ENCODE data around the gene BCAS3.

DNA sequence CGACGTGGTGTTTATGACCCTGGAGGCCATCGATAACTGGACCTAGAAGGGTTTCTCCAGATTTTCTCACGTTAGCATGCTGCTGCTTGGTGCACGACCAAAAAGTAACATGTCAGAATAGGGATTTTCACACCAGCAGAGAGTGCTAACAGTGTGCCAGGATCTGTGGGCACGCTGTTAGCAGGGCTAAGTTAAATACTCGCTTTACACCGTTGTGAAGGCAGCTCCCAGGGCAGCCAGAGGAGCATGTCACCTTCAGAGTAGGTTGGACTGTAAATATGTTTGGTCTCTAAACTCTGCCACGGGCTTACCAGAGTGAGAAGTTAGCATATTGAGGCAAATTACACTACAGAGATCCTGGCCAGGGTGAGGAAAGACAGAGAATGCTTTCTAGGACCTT is 608.8 kb downstream of the BCAS3 start:
- TF ChIP-seq, protein P1, sequence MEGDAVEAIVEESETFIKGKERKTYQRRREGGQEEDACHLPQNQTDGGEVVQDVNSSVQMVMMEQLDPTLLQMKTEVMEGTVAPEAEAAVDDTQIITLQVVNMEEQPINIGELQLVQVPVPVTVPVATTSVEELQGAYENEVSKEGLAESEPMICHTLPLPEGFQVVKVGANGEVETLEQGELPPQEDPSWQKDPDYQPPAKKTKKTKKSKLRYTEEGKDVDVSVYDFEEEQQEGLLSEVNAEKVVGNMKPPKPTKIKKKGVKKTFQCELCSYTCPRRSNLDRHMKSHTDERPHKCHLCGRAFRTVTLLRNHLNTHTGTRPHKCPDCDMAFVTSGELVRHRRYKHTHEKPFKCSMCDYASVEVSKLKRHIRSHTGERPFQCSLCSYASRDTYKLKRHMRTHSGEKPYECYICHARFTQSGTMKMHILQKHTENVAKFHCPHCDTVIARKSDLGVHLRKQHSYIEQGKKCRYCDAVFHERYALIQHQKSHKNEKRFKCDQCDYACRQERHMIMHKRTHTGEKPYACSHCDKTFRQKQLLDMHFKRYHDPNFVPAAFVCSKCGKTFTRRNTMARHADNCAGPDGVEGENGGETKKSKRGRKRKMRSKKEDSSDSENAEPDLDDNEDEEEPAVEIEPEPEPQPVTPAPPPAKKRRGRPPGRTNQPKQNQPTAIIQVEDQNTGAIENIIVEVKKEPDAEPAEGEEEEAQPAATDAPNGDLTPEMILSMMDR (IDR thresholded peaks at IDR 0.05; ENCODE audit: low read depth, low read length, poor library complexity, severe bottlenecking), result no peak
- no peak for TF ChIP-seq EZH2phosphoT487 (IDR thresholded peaks at IDR 0.05; ENCODE audit: borderline replicate concordance, low read length)

Measured in DOHH2 (cell line).